K562 (cell line): ENCODE measurements around the gene IRF8. TPM values are rescaled to one million over a fixed set of nuclear protein-coding genes. Genes with fewer than 3 reads are reported as not detected.

ENCODE experiments used
- ATAC-seq: fragments of 200-7000 bp; cut with Tn5 transposase; 3 replicates; pipeline ENCODE4 v1.9.1; 2020; ENCODE audit warnings: moderate library complexity
- BruUV-seq: library from RNA; stranded (reverse); fragments of 400-500 nt; replicated peaks from 2 replicates; lab custom pipeline; 2021; lab: Mats Ljungman, UMichigan
- CTCF ChIA-PET: fragments of 300-600 bp; formaldehyde crosslinking; extraction: SDS; loops from one replicate; lab custom pipeline; 2021; ENCODE audit warnings: low intra/inter-chr PET ratio; lab: Yijun Ruan, JAX
- POLR2A ChIA-PET: fragments of 300-600, 350-650 bp; sonication (Branson Sonifier 250); formaldehyde crosslinking; extraction: SDS; loops from one replicate; lab custom pipeline; 2021; ENCODE audit warnings: antibody characterized with exemption, inconsistent platforms; lab: Yijun Ruan, JAX
- DNase-seq, 4 experiments: peaks; one replicate each; pipeline versions ENCODE4 v3.0.0 to v3.0.0-alpha.2; 2011 to 2018; ENCODE audit warnings: low spot score in 3 of 4, mixed read lengths in 3 of 4; ENCODE audit errors: extremely low read depth in 1 of 4
- FAIRE-seq: peaks from 2 replicates; lab custom pipeline; 2011; peaks lifted over from hg19 to GRCh38; lab: Jason Lieb, UNC
- H2AFZ ChIP-seq: 2 replicates; pipeline ENCODE4 v1.6.0; 2011; ENCODE audit warnings: low read depth, low read length, control low read depth, inconsistent platforms
- H3K27ac ChIP-seq: fragments of 200-600 bp; 3 replicates; pipeline ENCODE4 v1.8.0; 2011; ENCODE audit warnings: low read depth, mild to moderate bottlenecking, control low read depth, inconsistent platforms, low read length, moderate library complexity, mixed read lengths; ENCODE audit errors: extremely low read depth
- H3K27me3 ChIP-seq, 2 experiments: fragments of 300-600 bp in 1 of 2; 2 replicates in 1 of 2; 3 replicates in 1 of 2; pipeline versions ENCODE4 v1.6.0 to v1.8.0; 2011; ENCODE audit warnings: inconsistent platforms in 2 of 2, low read length in 2 of 2, mild to moderate bottlenecking in 1 of 2, mixed read lengths in 1 of 2, moderate library complexity in 1 of 2; ENCODE audit not compliant: control insufficient read depth in 2 of 2, insufficient read depth in 2 of 2
- H3K36me3 ChIP-seq: fragments of 300-600 bp; 3 replicates; pipeline ENCODE4 v1.8.0; 2011; ENCODE audit warnings: mild to moderate bottlenecking, low read length, inconsistent platforms; ENCODE audit not compliant: control insufficient read depth, insufficient read depth
- H3K4me1 ChIP-seq, 2 experiments: fragments of 200-600 bp in 1 of 2; replicated peaks in 1 of 2; 2 replicates in 1 of 2; 3 replicates in 1 of 2; pipeline versions ENCODE4 v1.5.1 to v1.8.0; 2011; ENCODE audit warnings: inconsistent platforms in 2 of 2, low read length in 2 of 2, mild to moderate bottlenecking in 1 of 2, mixed read lengths in 1 of 2, moderate library complexity in 1 of 2; ENCODE audit not compliant: control insufficient read depth in 2 of 2, insufficient read depth in 2 of 2
- H3K4me2 ChIP-seq: 2 replicates; pipeline ENCODE4 v1.6.1; 2011; ENCODE audit warnings: low read length, control low read depth, inconsistent platforms, mixed read lengths; ENCODE audit not compliant: insufficient read depth
- H3K4me3 ChIP-seq: fragments of 200-600 bp; sonication (generic), shearing (Covaris generic); 2 replicates; pipeline ENCODE4 v1.5.1; 2016; ENCODE audit warnings: control low read depth, inconsistent platforms
- H3K79me2 ChIP-seq: fragments of 200-600 bp; 3 replicates; pipeline ENCODE4 v1.8.0; 2011; ENCODE audit warnings: low read length, inconsistent platforms; ENCODE audit not compliant: control insufficient read depth, insufficient read depth
- H3K9ac ChIP-seq, 2 experiments: 2 replicates each; pipeline versions ENCODE4 v1.6.0 to v1.6.1; 2011; ENCODE audit warnings: low read depth in 2 of 2, low read length in 2 of 2, control low read depth in 1 of 2, inconsistent platforms in 1 of 2, mild to moderate bottlenecking in 1 of 2, mixed read lengths in 1 of 2; ENCODE audit not compliant: insufficient read depth in 1 of 2
- H3K9me1 ChIP-seq: one replicate; pipeline ENCODE4 v1.6.0; 2011; ENCODE audit warnings: inconsistent platforms, mild to moderate bottlenecking, low read length, moderate library complexity; ENCODE audit not compliant: control insufficient read depth, insufficient read depth
- H3K9me3 ChIP-seq: replicated peaks from 2 replicates; pipeline ENCODE4 v1.5.1; 2011; ENCODE audit warnings: low read depth, low read length, inconsistent platforms; ENCODE audit not compliant: control insufficient read depth, insufficient read depth
- H4K20me1 ChIP-seq: replicated peaks from 2 replicates; pipeline ENCODE4 v1.6.1; 2011; ENCODE audit warnings: low read length, inconsistent platforms, mixed read lengths; ENCODE audit not compliant: control insufficient read depth, insufficient read depth
- ARID1B ChIP-seq: fragments of 450-650 bp; IDR thresholded peaks from 2 replicates; pipeline ENCODE4 v1.6.1; 2016; ENCODE audit warnings: antibody characterized with exemption, mild to moderate bottlenecking, inconsistent platforms
- CREBBP ChIP-seq: IDR thresholded peaks from one replicate; pipeline ENCODE4 v1.6.1; 2012; ENCODE audit warnings: low read depth, mild to moderate bottlenecking, control low read depth, inconsistent platforms, low read length
- CTBP1 ChIP-seq: fragments of 450-650 bp; IDR thresholded peaks from 2 replicates; pipeline ENCODE4 v1.6.1; 2016; ENCODE audit warnings: borderline replicate concordance
- GMEB1 ChIP-seq: fragments of 250-450 bp; sonication (Bioruptor Pico); IDR thresholded peaks from 2 replicates; pipeline ENCODE4 v1.4.0; 2020; ENCODE audit warnings: mild to moderate bottlenecking
- HINFP ChIP-seq: fragments of 450-650 bp; conservative IDR thresholded peaks from 2 replicates; pipeline ENCODE4 v1.6.1; 2016; ENCODE audit warnings: missing genetic modification characterization, low read depth, mild to moderate bottlenecking, control low read depth, missing compliant biosample characterization
- HSF4 ChIP-seq: fragments of 250-450 bp; sonication (Bioruptor Pico); IDR thresholded peaks from 2 replicates; pipeline ENCODE4 v2.1.2; 2022; ENCODE audit warnings: mild to moderate bottlenecking, moderate library complexity, borderline replicate concordance
- MCM7 ChIP-seq, 2 experiments: fragments of 450-650 bp; IDR thresholded peaks; 2 replicates each; pipeline ENCODE4 v1.6.1; 2016 to 2018
- SAFB ChIP-seq: fragments of 200-400 bp; formaldehyde crosslinking; IDR thresholded peaks from 2 replicates; pipeline ENCODE4 v1.6.1; 2017; ENCODE audit warnings: low read depth, low read length, borderline replicate concordance
- SAP30 ChIP-seq: fragments of 200-600 bp; sonication (generic); IDR thresholded peaks from 2 replicates; pipeline ENCODE4 v1.6.1; 2012; ENCODE audit warnings: borderline replicate concordance, low read depth, mild to moderate bottlenecking, moderate library complexity, low read length, control low read depth, inconsistent platforms; ENCODE audit not compliant: insufficient read depth, poor library complexity, severe bottlenecking
- STAT6 ChIP-seq: sonication (generic); formaldehyde crosslinking; IDR thresholded peaks from 2 replicates; pipeline ENCODE4 v1.8.1; 2023; ENCODE audit warnings: mild to moderate bottlenecking, missing genetic modification reagents
- TAL1 ChIP-seq: fragments of 450-650 bp; IDR thresholded peaks from 2 replicates; pipeline ENCODE4 v1.6.1; 2016; ENCODE audit warnings: mild to moderate bottlenecking
- TCF3 ChIP-seq: sonication (generic); formaldehyde crosslinking; IDR thresholded peaks from 2 replicates; pipeline ENCODE4 v1.4.0; 2020; ENCODE audit warnings: mild to moderate bottlenecking, missing genetic modification reagents
- TFAM ChIP-seq: fragments of 250-450 bp; sonication (Bioruptor Pico); conservative IDR thresholded peaks from 2 replicates; pipeline ENCODE4 v1.5.0; 2021; ENCODE audit warnings: mild to moderate bottlenecking, moderate library complexity
- ZNF24 ChIP-seq: fragments of 450-650 bp; IDR thresholded peaks from 2 replicates; pipeline ENCODE4 v1.6.1; 2016
- WGBS: fragments of 100-300 bp; shearing (Covaris generic); methylation state at CpG from one replicate; pipeline ENCODE4 v1.1.6; 2016; ENCODE audit warnings: low coverage, mixed read lengths; ENCODE audit not compliant: insufficient coverage; ENCODE audit errors: missing lambda C conversion rate; 5-methylcytosine and 5-hydroxymethylcytosine counted together
- in situ Hi-C: fragments of 300-500 bp; cut with MboI; formaldehyde crosslinking; loops from 4 replicates; pipeline ENCODE4 v1.15.0; 2018; ENCODE audit warnings: inconsistent platforms, mixed read lengths
- intact Hi-C: fragments of 100-400 bp; cut with micrococcal nuclease; formaldehyde crosslinking; loops from 2 replicates; pipeline ENCODE4 v1.14.2; 2022
- polyA plus RNA-seq, 8 experiments: library from polyadenylated mRNA; depleted of rRNA in 4 of 8; stranded (reverse) in 5 of 8; unstranded in 3 of 8; fragments of >200 nt; fragmentation: Nextera tagmentation in 2 of 8; fragmentation: Illumina TruSeq in 1 of 8; extraction: Ambion mirVana in 2 of 8; extraction: Trizol in 1 of 8; gene quantifications; 2 replicates each; pipeline versions ENCODE4 v1.2.1 to v1.2.3, GENCODE V29; 2011 to 2014; ENCODE audit warnings: inconsistent platforms in 1 of 8, missing spikeins in 1 of 8
- total RNA-seq, 7 experiments: library from RNA; depleted of rRNA in 6 of 7; stranded (reverse); fragments of >200 nt in 6 of 7; fragmentation: Illumina TruSeq in 2 of 7; extraction: Trizol in 2 of 7; gene quantifications; 2 replicates each; pipeline versions ENCODE4 v1.2.1 to v1.2.3, GENCODE V29; 2011 to 2021; ENCODE audit warnings: low replicate concordance in 1 of 7
- TF ChIP-seq, protein P1 (sequence below): fragments of 450-650 bp; formaldehyde crosslinking; IDR thresholded peaks from 2 replicates; pipeline ENCODE4 v1.4.0; 2022; ENCODE audit warnings: mild to moderate bottlenecking, moderate library complexity

IRF8 gene
- total and polyA plus RNA-seq, 9 of the 15 experiments (the other 6 are each of a cell fraction or from before 2014, with no cell fraction given): 0.01 to 0.98 TPM; not detected in 7

DNA sequence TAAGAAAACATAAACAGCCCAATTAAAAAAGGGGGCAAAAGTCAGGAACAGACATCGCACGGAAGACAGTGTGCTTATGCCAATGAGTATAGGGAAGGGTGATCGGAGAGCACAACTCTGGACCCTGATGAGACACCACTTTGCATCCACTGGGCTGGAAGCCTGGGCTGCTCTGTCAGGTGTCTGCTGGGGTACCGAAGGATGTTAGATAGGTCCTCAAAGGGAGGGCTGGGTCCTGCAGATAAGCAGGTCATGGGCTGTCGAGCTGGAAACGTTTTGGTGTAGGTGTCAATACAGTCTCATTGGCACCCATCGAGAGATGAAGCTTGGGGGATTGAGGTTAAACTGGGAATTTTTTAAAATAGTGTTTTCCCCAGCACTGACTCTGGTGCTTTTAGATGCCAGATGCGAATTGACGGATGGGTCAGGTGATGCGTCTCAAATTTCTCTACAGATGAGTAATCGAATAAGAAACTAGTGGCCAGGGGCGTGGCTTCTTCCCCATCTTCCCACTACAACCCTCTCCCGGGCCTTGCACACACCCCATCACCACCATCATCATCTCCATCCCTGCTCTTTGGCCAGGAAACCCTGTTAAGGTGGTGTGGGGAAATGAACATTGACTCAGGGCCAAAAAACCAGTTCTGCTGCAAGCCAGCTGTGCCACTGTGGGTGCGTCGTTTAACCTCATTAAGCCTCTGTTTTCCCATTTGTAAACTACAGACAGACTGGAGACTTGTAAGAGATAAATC, 47.8 kb upstream of the IRF8 start:
- Histone ChIP-seq H3K9ac (no peak overlapping the region), H3K4me2 (peak overlapping the region; percentile 80; the same call in 1 of the 2 replicates), H4K20me1 (peaks cover 3% of the 10 kb centered on the region; the same call in 1 of the 2 replicates), H3K4me1 (peaks cover 0 to 17% of the 10 kb centered on the region in 2 experiments; a peak in 3 of 5 replicates), H3K9me1 (no peaks in the 10 kb centered on the region), H3K27me3 (peaks cover 27 to 54% of the 10 kb centered on the region in 2 experiments), H3K4me3 (no peak overlapping the region), H3K27ac (no peak overlapping the region), H3K36me3 (no peaks in the 10 kb centered on the region), H2AFZ (no peak overlapping the region), H3K79me2 (no peaks in the 10 kb centered on the region), H3K9me3 (no peaks in the 10 kb centered on the region)
- in situ Hi-C loops (no loop called here), intact Hi-C loops (no loop called here)
- DNase-seq: peak in 1 of 4 experiments; percentile 17
- ChIA-PET CTCF (no interaction called here), POLR2A (interaction anchor here (0.6 to 1.2 kb wide), 3 partner anchors 10 to 52 kb away, joined by 3 read pairs; no protein-coding TSS in a partner anchor)
- no TSS peak for BruUV-seq
- peak; percentile 49 for ATAC-seq
- WGBS: under 1% methylated on average over 15 of the region's 15 CpGs
- no peak for FAIRE-seq
- TF ChIP-seq TCF3 (CRISPR knock-in tag) (0 out of 2 replicates have a peak, but pooled peaks have one; percentile 26), HINFP (tag) (no peak), CREBBP (no peak), HSF4 (no peak), ARID1B (peak; percentile 16; the same call in 1 of the 2 replicates), TFAM (CRISPR knock-in tag) (no peak), MCM7 (IDR thresholded peaks at IDR 0.05) (no peak), GMEB1 (CRISPR knock-in tag) (no peak), ZNF24 (no peak), SAP30 (no peak), SAFB (no peak), CTBP1 (peak; percentile 27), STAT6 (CRISPR knock-in tag) (no peak), TAL1 (peak; percentile 35; the same call in 1 of the 2 replicates)
- TF ChIP-seq, protein P1, sequence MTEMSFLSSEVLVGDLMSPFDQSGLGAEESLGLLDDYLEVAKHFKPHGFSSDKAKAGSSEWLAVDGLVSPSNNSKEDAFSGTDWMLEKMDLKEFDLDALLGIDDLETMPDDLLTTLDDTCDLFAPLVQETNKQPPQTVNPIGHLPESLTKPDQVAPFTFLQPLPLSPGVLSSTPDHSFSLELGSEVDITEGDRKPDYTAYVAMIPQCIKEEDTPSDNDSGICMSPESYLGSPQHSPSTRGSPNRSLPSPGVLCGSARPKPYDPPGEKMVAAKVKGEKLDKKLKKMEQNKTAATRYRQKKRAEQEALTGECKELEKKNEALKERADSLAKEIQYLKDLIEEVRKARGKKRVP (CRISPR knock-in tag): no peak
